H9 (cell line): ENCODE data around the gene BRCC3. TPM values are rescaled to one million over a fixed set of nuclear protein-coding genes. Genes with fewer than 3 reads are reported as not detected.

ENCODE experiments used
- DNase-seq: peaks from one replicate; pipeline ENCODE4 v3.0.0-alpha.2; 2017
- H2AFZ ChIP-seq: one replicate; pipeline ENCODE4 v1.6.1; 2013; ENCODE audit warnings: mild to moderate bottlenecking, low read length, control low read depth, moderate library complexity
- H2AK5ac ChIP-seq: 2 replicates; pipeline ENCODE4 v1.6.1; 2013; ENCODE audit warnings: low read length, control low read depth, mixed read lengths; ENCODE audit not compliant: insufficient read length
- H2BK120ac ChIP-seq: one replicate; pipeline ENCODE4 v1.6.1; 2013; ENCODE audit warnings: low read depth, mild to moderate bottlenecking, low read length, control low read depth, inconsistent platforms; ENCODE audit not compliant: poor library complexity, severe bottlenecking
- H2BK12ac ChIP-seq: 2 replicates; pipeline ENCODE4 v1.6.1; 2013; ENCODE audit warnings: low read length, control low read depth, mixed read lengths, low read depth; ENCODE audit not compliant: insufficient read length
- H2BK15ac ChIP-seq: 2 replicates; pipeline ENCODE4 v1.6.1; 2013; ENCODE audit warnings: low read depth, low read length, control low read depth
- H2BK20ac ChIP-seq: one replicate; pipeline ENCODE4 v1.6.1; 2013; ENCODE audit warnings: low read depth, mild to moderate bottlenecking, low read length, control low read depth, inconsistent platforms; ENCODE audit not compliant: poor library complexity, severe bottlenecking
- H2BK5ac ChIP-seq: 2 replicates; pipeline ENCODE4 v1.6.1; 2013; ENCODE audit warnings: low read length, control low read depth, mixed read lengths; ENCODE audit not compliant: insufficient read length
- H3K14ac ChIP-seq: 2 replicates; pipeline ENCODE4 v1.6.1; 2013; ENCODE audit warnings: low read length, control low read depth; ENCODE audit not compliant: insufficient read depth
- H3K18ac ChIP-seq: 2 replicates; pipeline ENCODE4 v1.6.1; 2013; ENCODE audit warnings: low read depth, mild to moderate bottlenecking, mixed read lengths, low read length, control low read depth; ENCODE audit not compliant: insufficient read length
- H3K23ac ChIP-seq: 2 replicates; pipeline ENCODE4 v1.6.1; 2013; ENCODE audit warnings: low read length, control low read depth, mixed read lengths, low read depth; ENCODE audit not compliant: insufficient read length
- H3K23me2 ChIP-seq: 2 replicates; pipeline ENCODE4 v1.6.1; 2013; ENCODE audit warnings: low read depth, mild to moderate bottlenecking, mixed read lengths, low read length, control low read depth; ENCODE audit not compliant: insufficient read length, poor library complexity, severe bottlenecking
- H3K27ac ChIP-seq: 2 replicates; pipeline ENCODE4 v1.5.1; 2013; ENCODE audit warnings: low read length, control low read depth, mixed read lengths, low read depth; ENCODE audit not compliant: insufficient read length
- H3K27me3 ChIP-seq: 2 replicates; pipeline ENCODE4 v1.6.1; 2013; ENCODE audit warnings: low read length, control low read depth, inconsistent platforms; ENCODE audit not compliant: insufficient read depth
- H3K4ac ChIP-seq: 2 replicates; pipeline ENCODE4 v1.6.1; 2013; ENCODE audit warnings: low read depth, mild to moderate bottlenecking, control low read depth, inconsistent platforms, low read length, moderate library complexity
- H3K4me1 ChIP-seq: 2 replicates; pipeline ENCODE4 v1.6.1; 2013; ENCODE audit warnings: low read length, control low read depth, inconsistent platforms; ENCODE audit not compliant: insufficient read depth
- H3K4me2 ChIP-seq: 2 replicates; pipeline ENCODE4 v1.6.1; 2013; ENCODE audit warnings: low read length, control low read depth, mixed read lengths; ENCODE audit not compliant: insufficient read length, insufficient read depth
- H3K56ac ChIP-seq: 2 replicates; pipeline ENCODE4 v1.6.1; 2013; ENCODE audit warnings: low read depth, mild to moderate bottlenecking, mixed read lengths, low read length, control low read depth; ENCODE audit not compliant: insufficient read length
- H3K79me1 ChIP-seq: 2 replicates; pipeline ENCODE4 v1.6.1; 2013; ENCODE audit warnings: low read depth, mild to moderate bottlenecking, moderate library complexity, low read length, control low read depth, inconsistent platforms; ENCODE audit not compliant: insufficient read depth, poor library complexity, severe bottlenecking
- H3K79me2 ChIP-seq: 2 replicates; pipeline ENCODE4 v1.6.1; 2013; ENCODE audit warnings: low read length, control low read depth, inconsistent platforms; ENCODE audit not compliant: insufficient read depth
- H3K9ac ChIP-seq: 2 replicates; pipeline ENCODE4 v1.6.1; 2013; ENCODE audit warnings: low read length, control low read depth, mixed read lengths; ENCODE audit not compliant: insufficient read length; ENCODE audit errors: extremely low read depth
- H3K9me3 ChIP-seq: one replicate; pipeline ENCODE4 v1.6.1; 2013; ENCODE audit warnings: low read depth, low read length, inconsistent platforms; ENCODE audit not compliant: control insufficient read depth
- H3T11ph ChIP-seq: one replicate; pipeline ENCODE4 v1.6.1; 2013; ENCODE audit warnings: mild to moderate bottlenecking, low read length, control low read depth, inconsistent platforms
- H4K20me1 ChIP-seq: one replicate; pipeline ENCODE4 v1.6.1; 2013; ENCODE audit not compliant: control insufficient read depth, insufficient read length, insufficient read depth
- H4K5ac ChIP-seq: 2 replicates; pipeline ENCODE4 v1.6.1; 2013; ENCODE audit warnings: low read depth, mild to moderate bottlenecking, mixed read lengths, low read length, control low read depth; ENCODE audit not compliant: insufficient read length
- H4K8ac ChIP-seq: replicated peaks from 2 replicates; pipeline ENCODE4 v1.6.1; 2013; ENCODE audit warnings: low read length, control low read depth, mixed read lengths, low read depth; ENCODE audit not compliant: insufficient read length
- H4K91ac ChIP-seq: 2 replicates; pipeline ENCODE4 v1.6.1; 2013; ENCODE audit warnings: low read depth, mild to moderate bottlenecking, moderate library complexity, mixed read lengths, low read length, control low read depth; ENCODE audit not compliant: insufficient read length
- H3K27ac Mint-ChIP-seq, 3 experiments: 2 replicates in 2 of 3; 3 replicates in 1 of 3; pipeline ENCODE4 v1.8.0; 2020 to 2021; ENCODE audit warnings: mixed read lengths in 3 of 3, mild to moderate bottlenecking in 1 of 3, moderate library complexity in 1 of 3
- H3K27me3 Mint-ChIP-seq: 2 replicates; pipeline ENCODE4 v1.8.0; 2021; ENCODE audit warnings: low read depth, mild to moderate bottlenecking, moderate library complexity, mixed read lengths
- H3K36me3 Mint-ChIP-seq, 3 experiments: 2 replicates in 2 of 3; 3 replicates in 1 of 3; pipeline ENCODE4 v1.8.0; 2020 to 2021; ENCODE audit warnings: low read depth in 3 of 3, mixed read lengths in 3 of 3; ENCODE audit not compliant: insufficient read depth in 1 of 3
- H3K4me1 Mint-ChIP-seq, 2 experiments: 2 replicates each; pipeline ENCODE4 v1.8.0; 2020; ENCODE audit warnings: mixed read lengths in 2 of 2
- H3K4me3 Mint-ChIP-seq, 2 experiments: 2 replicates in 1 of 2; 3 replicates in 1 of 2; pipeline ENCODE4 v1.8.0; 2020 to 2021; ENCODE audit warnings: mild to moderate bottlenecking in 2 of 2, mixed read lengths in 2 of 2, moderate library complexity in 1 of 2
- H3K9me3 Mint-ChIP-seq, 2 experiments: 2 replicates in 1 of 2; 3 replicates in 1 of 2; pipeline ENCODE4 v1.8.0; 2020; ENCODE audit warnings: mild to moderate bottlenecking in 2 of 2, mixed read lengths in 2 of 2, moderate library complexity in 1 of 2
- WGBS: extraction: QIAGEN DNeasy Blood & Tissue Kit; methylation state at CpG from one replicate; pipeline ENCODE4 v1.1.7; 2013; ENCODE audit warnings: missing lambda C conversion rate, low lambda C conversion rate, mixed read lengths; ENCODE audit not compliant: insufficient read length; ENCODE audit errors: extremely low coverage; 5-methylcytosine and 5-hydroxymethylcytosine counted together
- total RNA-seq: library from RNA; stranded (reverse); gene quantifications from 2 replicates; pipeline ENCODE4 v1.2.1, GENCODE V29; 2021
- TF ChIP-seq, protein P1 (sequence below): fragments of 200-600 bp; sonication (generic); conservative IDR thresholded peaks from 3 replicates; pipeline ENCODE4 v1.8.0; 2021; ENCODE audit warnings: antibody characterized with exemption, mild to moderate bottlenecking

The BRCC3 gene
- total RNA-seq, 1 experiment from 2014 or later: 27.3 TPM

DNA sequence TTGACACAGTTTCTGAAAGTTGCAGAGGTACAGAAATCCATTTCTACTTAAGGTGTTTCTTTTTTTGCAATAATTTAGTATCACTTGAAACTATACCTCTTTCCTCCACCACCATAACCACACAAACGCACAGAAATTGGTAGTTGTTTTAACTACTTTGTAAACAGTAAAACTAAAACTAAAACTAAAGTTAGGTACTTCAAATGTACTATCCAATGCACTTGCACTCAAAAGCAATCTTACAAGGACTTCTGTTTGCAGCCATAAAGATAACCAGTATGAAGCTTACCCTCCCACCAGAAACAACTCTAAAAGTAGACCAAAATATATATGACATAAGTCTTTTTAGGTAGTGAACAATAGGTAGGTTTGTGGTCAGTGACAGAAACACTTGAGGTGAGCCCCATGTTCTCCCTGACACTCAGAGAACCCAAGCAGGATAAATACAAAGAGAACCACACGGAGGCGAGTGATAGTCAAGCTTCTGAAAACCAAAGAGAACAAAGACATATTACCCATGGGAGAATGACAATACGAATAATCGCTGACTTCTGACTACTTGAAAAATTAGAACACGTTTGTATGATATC lies 72.7 kb downstream of the BRCC3 start:
- H2BK120ac ChIP-seq: no peak overlapping the region
- Mint-ChIP-seq H3K9me3 (peaks cover 42 to 46% of the 10 kb centered on the region in 2 experiments), H3K36me3 (no peaks in the 10 kb centered on the region), H3K4me3 (no peak overlapping the region; a peak in 1 of 5 replicates), H3K27me3 (peaks cover 4% of the 10 kb centered on the region), H3K4me1 (no peaks in the 10 kb centered on the region; a peak in 1 of 4 replicates), H3K27ac (no peak overlapping the region)
- H3K23me2 ChIP-seq: no peaks in the 10 kb centered on the region
- H3K4me1 ChIP-seq: no peaks in the 10 kb centered on the region
- peaks cover 18% of the 10 kb centered on the region for H3K9me3 ChIP-seq
- TF ChIP-seq, protein P1, sequence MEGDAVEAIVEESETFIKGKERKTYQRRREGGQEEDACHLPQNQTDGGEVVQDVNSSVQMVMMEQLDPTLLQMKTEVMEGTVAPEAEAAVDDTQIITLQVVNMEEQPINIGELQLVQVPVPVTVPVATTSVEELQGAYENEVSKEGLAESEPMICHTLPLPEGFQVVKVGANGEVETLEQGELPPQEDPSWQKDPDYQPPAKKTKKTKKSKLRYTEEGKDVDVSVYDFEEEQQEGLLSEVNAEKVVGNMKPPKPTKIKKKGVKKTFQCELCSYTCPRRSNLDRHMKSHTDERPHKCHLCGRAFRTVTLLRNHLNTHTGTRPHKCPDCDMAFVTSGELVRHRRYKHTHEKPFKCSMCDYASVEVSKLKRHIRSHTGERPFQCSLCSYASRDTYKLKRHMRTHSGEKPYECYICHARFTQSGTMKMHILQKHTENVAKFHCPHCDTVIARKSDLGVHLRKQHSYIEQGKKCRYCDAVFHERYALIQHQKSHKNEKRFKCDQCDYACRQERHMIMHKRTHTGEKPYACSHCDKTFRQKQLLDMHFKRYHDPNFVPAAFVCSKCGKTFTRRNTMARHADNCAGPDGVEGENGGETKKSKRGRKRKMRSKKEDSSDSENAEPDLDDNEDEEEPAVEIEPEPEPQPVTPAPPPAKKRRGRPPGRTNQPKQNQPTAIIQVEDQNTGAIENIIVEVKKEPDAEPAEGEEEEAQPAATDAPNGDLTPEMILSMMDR: no peak
- no peaks in the 10 kb centered on the region for H4K20me1 ChIP-seq
- H3K27ac ChIP-seq: no peak overlapping the region
- H2AK5ac ChIP-seq: no peak overlapping the region
- H2BK15ac ChIP-seq: no peak overlapping the region
- no peak for DNase-seq
- no peaks in the 10 kb centered on the region for H3K27me3 ChIP-seq
- H4K5ac ChIP-seq: no peak overlapping the region
- H3K18ac ChIP-seq: no peak overlapping the region
- H3K79me1 ChIP-seq: no peaks in the 10 kb centered on the region
- H4K91ac ChIP-seq: no peak overlapping the region
- H2BK12ac ChIP-seq: no peak overlapping the region
- no peak overlapping the region for H3K56ac ChIP-seq
- H3T11ph ChIP-seq: no peak overlapping the region
- WGBS: no CpG with 5 or more reads among the region's 6 CpGs
- H3K23ac ChIP-seq: no peak overlapping the region
- no peak overlapping the region for H3K4me2 ChIP-seq
- no peak overlapping the region for H2AFZ ChIP-seq
- H4K8ac ChIP-seq: no peak overlapping the region
- H3K9ac ChIP-seq: no peak overlapping the region
- H2BK5ac ChIP-seq: no peak overlapping the region
- no peak overlapping the region for H3K4ac ChIP-seq
- no peak overlapping the region for H2BK20ac ChIP-seq
- H3K14ac ChIP-seq: no peak overlapping the region
- H3K79me2 ChIP-seq: no peaks in the 10 kb centered on the region
